ENCODE measurements around the gene DNAH1. TPM values are rescaled to one million over a fixed set of nuclear protein-coding genes. Genes with fewer than 3 reads are reported as not detected.

The DNAH1 gene
- total RNA-seq, 1 experiment from 2014 or later: 5.5 TPM

GRCh38 chr3:52311576-52312119 is 4.5 kb upstream of the DNAH1 start:
- RAD21 ChIA-PET (ENCODE audit: low non-redundant PET in 1 of 2, low total read pairs in 2 of 2, uncharacterized antibody in 2 of 2, unreplicated experiment in 2 of 2): no interaction called here
- POLR2A ChIA-PET: no interaction called here
- CTCF ChIA-PET: no interaction called here

More at GRCh38 chr3:52311576-52312119, 4.5 kb upstream of the DNAH1 start:
- no TSS peak for BruUV-seq (replicated peaks)
- Histone ChIP-seq H3K4me2 (ENCODE audit: low read length) (no peak overlapping the region), H3K9me2 (ENCODE audit: insufficient read depth) (no peaks in the 10 kb centered on the region), H3K9me3 (ENCODE audit: control insufficient read depth in 1 of 2, insufficient read depth in 1 of 2, low read depth in 1 of 2, low read length in 2 of 2) (no peaks in the 10 kb centered on the region), H3K4me3 (replicated peaks in 1 of 2; ENCODE audit: low read depth in 1 of 2, low read length in 2 of 2) (no peak overlapping the region), H4K20me1 (ENCODE audit: insufficient read depth) (no peaks in the 10 kb centered on the region), H3K9ac (ENCODE audit: low read length) (no peak overlapping the region), H2AFZ (ENCODE audit: low read depth, low read length, poor library complexity, severe bottlenecking) (no peak overlapping the region), H3K4me1 (ENCODE audit: control insufficient read depth in 1 of 2, insufficient read depth in 2 of 2, low read length in 2 of 2) (peaks cover 15 to 24% of the 10 kb centered on the region in 2 experiments; a peak in 3 of 4 replicates), H3K27me3 (ENCODE audit: insufficient read depth, low read length) (no peaks in the 10 kb centered on the region), H3K27ac (ENCODE audit: low read depth, low read length) (no peak overlapping the region), H3K36me3 (ENCODE audit: control insufficient read depth in 1 of 2, insufficient read depth in 2 of 2, low read length in 2 of 2) (no peaks in the 10 kb centered on the region), H3K79me2 (ENCODE audit: insufficient read depth, low read length) (no peaks in the 10 kb centered on the region)
- DNase-seq (ENCODE audit: low read depth, low spot score) (no peak), ATAC-seq (no peak)
- intact Hi-C loops (cut with micrococcal nuclease): no loop called here
- TF ChIP-seq CEBPB (IDR thresholded peaks at IDR 0.05; ENCODE audit: low read depth) (no peak), EZH2phosphoT487 (IDR thresholded peaks at IDR 0.05; ENCODE audit: borderline replicate concordance) (no peak), CBX3 (IDR thresholded peaks at IDR 0.05; ENCODE audit: low read depth) (no peak), RAD21 (IDR thresholded peaks at IDR 0.05; ENCODE audit: low read depth) (no peak), ELF1 (IDR thresholded peaks at IDR 0.05; ENCODE audit: borderline replicate concordance, low read depth) (no peak), JUND (IDR thresholded peaks at IDR 0.05) (no peak), POLR2A (IDR thresholded peaks at IDR 0.05; ENCODE audit: borderline replicate concordance, extremely low read depth, insufficient read depth, insufficient read length) (no peak), SP1 (IDR thresholded peaks at IDR 0.05; ENCODE audit: low read depth) (no peak), CTCF (IDR thresholded peaks at IDR 0.05 in 2 of 3, conservative IDR thresholded peaks at IDR 0.05 in 1 of 3; ENCODE audit: borderline replicate concordance in 1 of 3, insufficient read depth in 1 of 3, low read depth in 2 of 3, low read length in 2 of 3) (no peak), SRF (IDR thresholded peaks at IDR 0.05; ENCODE audit: low read depth) (no peak), ZNF274 (IDR thresholded peaks at IDR 0.05; ENCODE audit: low read depth, low read length) (no peak), REST (IDR thresholded peaks at IDR 0.05; ENCODE audit: low read depth) (no peak), SIN3A (IDR thresholded peaks at IDR 0.05; ENCODE audit: low read depth) (no peak), EGR1 (IDR thresholded peaks at IDR 0.05; ENCODE audit: low read depth) (no peak), TCF7L2 (IDR thresholded peaks at IDR 0.05; ENCODE audit: borderline replicate concordance, extremely low read depth, insufficient read depth, insufficient read length) (no peak), FOSL1 (IDR thresholded peaks at IDR 0.05; ENCODE audit: low read depth) (no peak), MAX (IDR thresholded peaks at IDR 0.05) (no peak), ZBTB33 (IDR thresholded peaks at IDR 0.05; ENCODE audit: extremely low read depth, insufficient replicate concordance, low read length) (no peak), EZH2 (IDR thresholded peaks at IDR 0.05) (no peak)
